ENCODE data around the gene MUS81.

The MUS81 gene

DNA sequence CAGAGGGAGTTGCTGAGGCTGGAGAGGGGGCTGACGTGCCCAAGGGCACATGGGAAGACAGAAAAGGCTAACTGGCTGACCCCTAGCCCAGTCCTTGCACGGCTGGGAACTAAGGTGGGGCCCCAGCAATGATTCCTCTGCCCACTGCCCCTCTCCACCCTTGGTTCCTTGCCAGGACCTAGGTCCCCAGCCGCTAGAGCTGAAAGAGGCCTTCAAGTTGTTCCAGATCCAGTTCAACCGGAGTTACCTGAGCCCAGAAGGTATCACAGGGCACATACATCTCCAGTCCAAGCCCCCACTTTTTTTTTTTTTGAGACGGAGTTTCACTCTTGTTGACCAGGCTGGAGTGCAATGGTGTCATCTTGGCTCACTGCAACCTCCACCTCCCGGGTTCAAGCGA lies 19.8 kb downstream of the MUS81 start:
- DNase-seq, result no peak

GRCh38 chr11:65880844-65881421 lies 20.7 kb downstream of the MUS81 start:
- DNase-seq, result no peak

DNA sequence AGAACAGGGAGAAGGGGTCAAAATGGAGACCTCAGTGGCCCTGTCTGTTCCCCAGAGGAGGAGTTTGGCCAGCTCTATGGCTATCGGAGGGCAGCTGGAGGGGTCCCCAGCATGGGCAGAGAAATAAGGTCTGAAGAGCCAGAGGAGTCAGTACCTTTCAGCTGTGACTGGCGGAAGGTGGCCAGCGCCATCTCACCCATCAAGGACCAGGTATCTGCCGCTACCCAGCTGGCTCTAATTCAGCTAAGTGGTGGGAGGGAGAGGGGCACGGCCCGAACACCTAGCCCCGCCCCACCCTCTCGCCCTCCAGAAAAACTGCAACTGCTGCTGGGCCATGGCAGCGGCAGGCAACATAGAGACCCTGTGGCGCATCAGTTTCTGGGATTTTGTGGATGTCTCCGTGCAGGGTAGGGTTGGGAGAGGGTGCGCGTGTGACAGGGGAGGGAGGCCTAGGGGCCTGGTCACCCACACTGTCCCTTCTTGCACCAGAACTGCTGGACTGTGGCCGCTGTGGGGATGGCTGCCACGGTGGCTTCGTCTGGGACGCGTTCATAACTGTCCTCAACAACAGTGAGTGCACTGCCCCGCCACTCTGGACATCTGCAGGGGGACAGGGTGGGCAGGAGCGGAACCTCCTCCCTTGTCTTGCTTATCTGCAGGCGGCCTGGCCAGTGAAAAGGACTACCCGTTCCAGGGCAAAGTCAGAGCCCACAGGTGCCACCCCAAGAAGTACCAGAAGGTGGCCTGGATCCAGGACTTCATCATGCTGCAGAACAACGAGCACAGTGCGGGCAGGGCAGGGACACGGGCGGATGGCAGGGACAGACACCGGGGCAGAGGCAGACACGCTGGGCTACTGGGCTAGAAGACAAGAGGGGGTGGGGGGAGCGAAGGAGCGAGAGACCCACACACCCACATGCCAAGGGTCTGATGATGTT lies 22.2 kb downstream of the MUS81 start:
- DNase-seq, result no peak

- no peak for DNase-seq
Measured at GRCh38 chr11:65883058-65883761, 23.0 kb downstream of the MUS81 start.

GRCh38 chr11:65883786-65884715 lies 23.8 kb downstream of the MUS81 start:
- DNase-seq, result no peak

GRCh38 chr11:65884716-65885092 lies 24.5 kb downstream of the MUS81 start:
- peak; percentile 87 for DNase-seq

GRCh38 chr11:65885231-65885630 lies 25.0 kb downstream of the MUS81 start:
- no peak for DNase-seq

DNA sequence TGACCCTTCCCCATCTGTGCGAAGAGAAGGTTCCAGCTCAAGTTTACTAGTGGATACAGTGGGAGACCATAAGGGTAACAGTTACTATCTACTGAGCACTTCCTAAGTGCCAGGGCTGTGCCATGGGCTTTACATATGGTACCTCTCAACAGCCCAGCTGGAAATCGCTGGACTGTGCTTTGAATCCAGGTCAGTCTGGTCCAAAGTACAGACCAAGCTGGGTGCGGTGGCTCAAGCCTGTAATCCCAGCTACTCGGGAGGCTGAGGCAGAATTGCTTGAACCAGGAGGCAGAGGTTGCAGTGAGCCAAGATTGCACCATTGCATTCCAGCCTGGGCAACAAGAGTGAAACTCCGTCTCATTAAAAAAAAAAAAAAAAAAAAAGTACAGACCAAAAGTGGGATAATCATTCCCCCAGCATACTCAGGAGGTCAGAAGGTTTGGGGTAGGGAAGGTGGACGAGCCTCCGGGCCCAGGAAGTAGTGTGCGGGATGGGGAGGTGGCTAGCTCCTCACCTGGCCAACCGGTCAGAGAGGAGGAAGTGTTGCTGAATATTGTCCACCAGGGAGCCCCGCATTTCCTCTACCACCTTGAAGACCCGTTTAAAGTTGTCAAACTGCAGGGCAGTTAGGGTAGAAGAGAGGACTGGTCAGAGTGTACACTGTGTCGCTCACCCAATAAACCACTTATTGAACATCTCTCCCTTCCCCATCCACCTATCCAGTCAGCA lies 25.7 kb downstream of the MUS81 start:
- DNase-seq, result no peak

DNA sequence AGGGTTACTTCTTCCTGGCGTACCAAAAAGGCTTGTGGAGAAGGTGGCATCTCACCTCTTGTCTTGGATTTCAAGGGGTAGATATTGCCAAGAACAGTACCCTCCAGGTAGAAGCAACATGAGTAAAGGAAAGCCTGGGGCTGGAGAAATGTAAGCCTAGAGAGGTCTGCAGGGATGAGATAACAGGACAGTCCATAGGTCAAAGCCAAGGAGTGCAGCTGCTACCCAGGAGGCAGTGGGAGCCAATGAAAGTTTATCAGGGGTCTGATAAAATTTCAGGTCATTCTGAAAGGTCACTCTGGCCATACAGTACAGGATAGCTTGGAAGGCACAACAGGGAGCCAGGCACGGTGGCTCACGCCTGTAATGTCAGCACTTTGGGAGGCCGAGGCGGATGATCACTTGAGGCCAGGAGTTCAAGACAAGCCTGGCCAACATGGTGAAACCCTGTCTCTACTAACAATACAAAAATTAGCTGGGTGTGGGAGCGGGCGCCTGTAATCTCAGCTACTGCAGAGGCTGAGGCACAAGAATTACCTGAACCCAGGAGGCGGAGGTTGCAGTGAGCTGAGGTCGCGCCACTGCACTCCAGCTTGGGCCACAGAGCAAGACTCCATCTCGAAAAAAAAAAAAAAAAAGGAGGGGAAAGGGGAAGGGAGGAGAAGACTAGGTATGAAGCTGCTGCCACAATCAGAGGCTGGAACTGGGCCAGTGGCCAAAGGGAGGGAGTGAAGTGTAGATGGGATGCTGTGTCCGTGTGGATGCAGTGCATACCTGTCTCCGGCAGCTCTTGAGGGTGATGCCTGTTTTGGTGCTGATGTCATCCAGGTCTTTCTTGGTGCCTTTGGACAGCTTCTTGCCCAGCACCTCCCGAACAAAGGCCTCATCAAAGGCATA lies 26.8 kb downstream of the MUS81 start:
- DNase-seq, result no peak

- no peak for DNase-seq
Measured at GRCh38 chr11:65887723-65888162, 27.5 kb downstream of the MUS81 start.

DNA sequence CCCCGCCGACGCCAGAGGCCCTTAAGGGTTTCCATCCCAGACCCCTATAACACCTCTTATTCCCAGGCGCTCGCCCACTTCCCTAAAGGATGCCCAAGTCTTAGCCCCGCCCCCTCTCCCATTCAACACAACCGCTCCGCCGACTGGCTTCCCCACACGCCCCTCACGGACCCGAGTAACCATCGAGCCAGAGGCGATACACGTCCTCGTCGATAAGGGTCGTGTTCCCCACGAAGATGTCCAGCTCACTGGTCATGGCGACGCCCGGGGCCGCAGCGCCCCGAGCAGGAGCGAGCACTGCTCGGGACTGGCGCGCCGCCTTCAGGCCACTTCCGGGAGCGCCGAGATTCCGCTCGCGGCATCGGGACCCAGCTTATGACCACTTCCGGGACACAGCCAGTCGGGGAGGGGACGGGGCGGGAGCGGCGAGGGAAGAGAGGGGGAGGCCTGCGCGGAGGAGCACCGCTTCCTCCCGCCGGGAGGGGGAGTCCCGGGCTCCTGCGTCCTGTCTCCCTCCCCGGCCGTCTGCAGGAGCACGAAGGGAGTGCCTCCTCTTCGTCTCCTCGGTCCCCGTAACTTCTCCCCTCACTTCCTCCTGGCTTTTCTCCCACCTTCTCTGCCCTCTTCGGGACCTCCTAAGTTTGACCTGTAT lies 28.1 kb downstream of the MUS81 start, which contains the start of gene FIBP:
FIBP (minus strand) TSS at position 309 of the 652 bp plus-strand sequence; CDS start at position 256, 53 bp downstream.
- peak; percentile 96 for DNase-seq

DNA sequence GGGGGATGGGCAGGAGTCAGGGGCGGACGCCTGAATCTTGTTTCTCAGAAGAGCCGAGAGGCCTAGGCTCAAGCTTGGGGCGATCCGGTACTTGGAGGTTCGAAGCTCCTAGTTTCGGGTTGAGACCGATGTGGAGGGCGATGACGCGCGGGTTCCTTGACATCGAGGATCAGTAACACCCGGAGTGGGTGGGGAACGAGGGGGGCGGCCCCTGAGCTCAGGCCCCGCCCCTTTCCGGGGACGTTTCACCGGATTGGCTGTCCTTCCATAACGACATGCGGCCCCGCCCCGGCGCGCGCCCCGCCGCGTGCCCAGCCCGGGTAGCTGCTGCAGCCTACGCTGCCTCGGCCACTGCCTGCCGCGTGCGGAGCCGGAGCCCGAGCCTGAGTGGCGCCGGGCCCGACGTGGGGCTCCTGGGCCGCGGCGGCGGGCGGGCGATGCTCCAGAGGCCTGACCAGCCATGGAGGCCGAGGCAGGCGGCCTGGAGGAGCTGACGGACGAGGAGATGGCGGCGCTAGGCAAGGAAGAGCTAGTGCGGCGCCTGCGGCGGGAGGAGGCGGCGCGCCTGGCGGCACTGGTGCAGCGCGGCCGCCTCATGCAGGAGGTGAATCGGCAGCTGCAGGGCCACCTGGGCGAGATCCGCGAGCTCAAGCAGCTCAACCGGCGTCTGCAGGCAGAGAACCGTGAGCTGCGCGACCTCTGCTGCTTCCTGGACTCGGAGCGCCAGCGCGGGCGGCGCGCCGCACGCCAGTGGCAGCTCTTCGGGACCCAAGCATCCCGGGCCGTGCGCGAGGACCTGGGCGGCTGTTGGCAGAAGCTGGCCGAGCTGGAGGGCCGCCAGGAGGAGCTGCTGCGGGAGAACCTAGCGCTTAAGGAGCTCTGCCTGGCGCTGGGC lies 30.3 kb downstream of the MUS81 start, which contains the start of gene CCDC85B:
CCDC85B (plus strand) TSS at position 350 of the 895 bp plus-strand sequence; CDS start at position 461, 111 bp downstream.
- peak; percentile 98 for DNase-seq

DNA sequence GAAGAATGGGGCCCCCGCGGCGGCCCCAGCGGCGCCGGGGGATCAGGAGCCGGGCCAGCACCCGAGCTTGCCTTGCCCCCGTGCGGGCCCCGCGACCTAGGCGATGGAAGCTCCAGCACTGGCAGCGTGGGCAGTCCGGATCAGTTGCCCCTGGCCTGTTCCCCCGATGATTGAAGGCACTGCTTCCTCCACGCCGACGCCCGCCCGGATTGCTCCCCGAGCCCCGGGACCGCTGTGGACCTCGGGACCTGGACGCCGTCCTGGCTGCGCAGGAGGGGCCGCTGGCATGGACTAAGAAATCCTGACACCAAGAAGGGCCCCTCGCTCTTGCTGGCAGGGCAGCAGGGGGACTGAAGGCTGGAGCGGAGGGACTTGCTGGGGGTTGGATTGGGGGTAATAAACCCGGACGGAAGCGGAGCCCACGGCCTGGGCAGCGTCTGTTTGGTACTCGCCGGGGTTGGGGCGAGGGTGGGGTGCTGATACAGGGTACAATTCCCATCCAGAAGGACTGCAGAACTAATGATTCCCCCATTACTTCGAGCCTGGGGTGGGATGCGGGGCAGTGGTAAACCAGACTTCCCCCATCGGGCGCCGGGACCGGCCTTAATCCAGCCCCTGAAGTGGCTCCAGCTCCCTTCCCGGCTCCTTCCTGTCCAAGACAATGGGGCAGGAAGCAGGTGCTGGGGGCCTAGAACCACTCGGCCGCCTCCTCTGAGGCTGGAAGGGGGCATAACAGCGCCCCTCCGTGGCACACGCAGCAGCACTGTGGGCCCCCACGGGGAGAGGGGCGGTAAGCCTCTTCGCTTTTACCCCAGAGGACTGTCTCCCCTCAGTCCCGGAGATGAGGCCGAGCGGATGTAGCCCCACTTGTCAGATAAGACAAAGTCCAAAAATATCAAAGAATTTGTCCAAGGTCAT lies 31.2 kb downstream of the MUS81 start:
- peak; percentile 44 for DNase-seq

- DNase-seq, result peak; percentile 45
Measured at GRCh38 chr11:65892137-65892540, 31.9 kb downstream of the MUS81 start.

GRCh38 chr11:65892661-65893317 lies 32.6 kb downstream of the MUS81 start:
- no peak for DNase-seq

DNA sequence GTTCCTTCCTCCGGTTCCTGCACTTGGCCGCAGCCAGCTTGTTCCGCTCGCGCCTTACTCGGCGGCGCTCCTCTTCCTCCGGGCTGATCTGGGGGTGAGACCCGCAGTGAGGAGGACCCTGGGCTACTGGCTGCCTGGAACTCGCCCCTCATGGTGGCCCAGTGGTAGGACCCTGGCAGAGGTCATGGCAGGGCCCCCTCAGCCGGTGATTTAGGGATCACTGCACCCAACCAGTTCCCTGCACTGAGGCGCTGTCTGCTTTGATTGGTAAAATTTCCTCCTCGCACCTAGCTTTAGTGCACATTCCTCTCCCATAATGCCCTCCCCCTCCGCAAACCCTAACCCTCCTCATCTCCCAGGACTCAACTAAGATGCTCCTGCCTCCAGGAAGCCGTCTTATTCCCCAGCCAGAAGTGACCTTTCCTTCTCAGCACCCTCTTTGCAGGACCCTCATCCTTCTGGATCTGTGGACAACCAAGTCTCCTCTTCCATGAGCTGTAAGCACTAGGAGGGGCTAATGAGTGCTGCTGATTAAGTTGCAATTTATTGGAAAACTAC lies 33.9 kb downstream of the MUS81 start:
- DNase-seq, result peak; percentile 58
